ENCODE measurements around the gene ATP6V0E1. TPM values are rescaled to one million over a fixed set of nuclear protein-coding genes. Genes with fewer than 3 reads are reported as not detected.
A peak's percentile ranks its signal among the peaks of the same experiment; 100 is the strongest.

Gene ATP6V0E1
- total RNA-seq, 2 donors from 2014 or later = 156 to 193 TPM

GRCh38 chr5:173004447-173004846, 20.9 kb downstream of the ATP6V0E1 start:
- Histone ChIP-seq H3K4me3 (no peak overlapping the region), H3K4me1 (peaks cover 0 to 51% of the 10 kb centered on the region in 2 donors), H3K27me3 (no peaks in the 10 kb centered on the region), H3K9me3 (no peaks in the 10 kb centered on the region), H3K27ac (no peak overlapping the region), H3K36me3 (no peaks in the 10 kb centered on the region)
- TF ChIP-seq CTCF (IDR thresholded peaks at IDR 0.05) = no peak
- no peak for DNase-seq (ENCODE audit: low spot score)

- no peaks in the 10 kb centered on the region for H3K9me3 ChIP-seq
- no peaks in the 10 kb centered on the region for H3K27me3 ChIP-seq
- peaks cover 0 to 44% of the 10 kb centered on the region in 2 donors for H3K4me1 ChIP-seq
- TF ChIP-seq CTCF (IDR thresholded peaks at IDR 0.05) = no peak
- DNase-seq (ENCODE audit: low spot score) = no peak
- no peaks in the 10 kb centered on the region for H3K36me3 ChIP-seq
- H3K4me3 ChIP-seq = no peak overlapping the region
- H3K27ac ChIP-seq = peak overlapping the region in 1 of 2 donors; percentile 11
These were observed 26.4 kb downstream of the ATP6V0E1 start for GRCh38 chr5:173010021-173010420.

GRCh38 chr5:173010547-173011464, 27.2 kb downstream of the ATP6V0E1 start:
- peak overlapping the region; percentile 11 to 26 for H3K27ac ChIP-seq
- H3K9me3 ChIP-seq = no peaks in the 10 kb centered on the region
- peak; percentile 78 for DNase-seq (ENCODE audit: low spot score)
- H3K36me3 ChIP-seq = no peaks in the 10 kb centered on the region
- H3K27me3 ChIP-seq = no peaks in the 10 kb centered on the region
- H3K4me1 ChIP-seq = peaks cover 0 to 49% of the 10 kb centered on the region in 2 donors
- TF ChIP-seq CTCF (IDR thresholded peaks at IDR 0.05) = peak in 1 of 2 donors; percentile 77
- no peak overlapping the region for H3K4me3 ChIP-seq

GRCh38 chr5:173011566-173011965, 28.0 kb downstream of the ATP6V0E1 start:
- no peak for DNase-seq (ENCODE audit: low spot score)
- Histone ChIP-seq H3K27me3 (no peaks in the 10 kb centered on the region), H3K27ac (peak overlapping the region in 1 of 2 donors; percentile 26), H3K9me3 (no peaks in the 10 kb centered on the region), H3K4me1 (peaks cover 0 to 56% of the 10 kb centered on the region in 2 donors), H3K4me3 (no peak overlapping the region), H3K36me3 (no peaks in the 10 kb centered on the region)
- no peak for TF ChIP-seq CTCF (IDR thresholded peaks at IDR 0.05)

- Histone ChIP-seq H3K27me3 (no peaks in the 10 kb centered on the region), H3K36me3 (no peaks in the 10 kb centered on the region), H3K4me3 (no peak overlapping the region), H3K27ac (no peak overlapping the region), H3K9me3 (no peaks in the 10 kb centered on the region), H3K4me1 (peaks cover 0 to 60% of the 10 kb centered on the region in 2 donors)
- no peak for TF ChIP-seq CTCF (IDR thresholded peaks at IDR 0.05)
- no peak for DNase-seq (ENCODE audit: low spot score)
These were observed 29.3 kb downstream of the ATP6V0E1 start for GRCh38 chr5:173012882-173013281.
